T-cell (primary cell): ENCODE measurements around the gene TMEM125. TPM values are rescaled to one million over a fixed set of nuclear protein-coding genes. Genes with fewer than 3 reads are reported as not detected.
A peak's percentile ranks its signal among the peaks of the same experiment; 100 is the strongest.

Source experiments
- ATAC-seq, 4 experiments: fragments of 200-7000 bp in 3 of 4; fragments of 150-1000 bp in 1 of 4; cut with Tn5 transposase; replicated peaks in 1 of 4; 1 replicate in 3 of 4; 2 replicates in 1 of 4; pipeline ENCODE4 v1.10.0; 2021; ENCODE audit warnings: moderate library complexity in 3 of 4, mild to moderate bottlenecking in 2 of 4, moderate number of reproducible peaks in 1 of 4
- CTCF ChIA-PET, 2 donors: fragments of 300-600 bp; sonication (Branson Sonifier 250); formaldehyde crosslinking; loops; one replicate each; lab custom pipeline; 2022; ENCODE audit warnings: antibody characterized with exemption in 2 of 2; lab: Charles Lee
- POLR2A ChIA-PET, 2 donors: fragments of 300-600 bp; sonication (Branson Sonifier 250); formaldehyde crosslinking; loops; one replicate each; lab custom pipeline; 2022; ENCODE audit warnings: antibody characterized with exemption in 2 of 2; lab: Charles Lee
- DNase-seq, 35 experiments: peaks; one replicate each; pipeline versions ENCODE4 v3.0.0 to v3.0.0-alpha.2; 2013 to 2023
- H3K27ac ChIP-seq: one replicate; pipeline ENCODE4 v1.5.1; 2013; ENCODE audit warnings: low read length
- H3K27me3 ChIP-seq, 2 experiments: replicated peaks in 1 of 2; 1 replicate in 1 of 2; 2 replicates in 1 of 2; pipeline versions ENCODE4 v1.6.1 to v1.7.0; 2013; ENCODE audit warnings: low read length in 1 of 2, mixed read lengths in 1 of 2; ENCODE audit not compliant: control insufficient read depth in 2 of 2, insufficient read depth in 2 of 2; ENCODE audit errors: extremely low read depth in 1 of 2
- H3K36me3 ChIP-seq, 2 donors: 1 replicate in 1 of 2; 2 replicates in 1 of 2; pipeline versions ENCODE4 v1.6.1 to v1.7.0; 2013; ENCODE audit warnings: low read length in 1 of 2; ENCODE audit not compliant: control insufficient read depth in 2 of 2, insufficient read depth in 1 of 2; ENCODE audit errors: extremely low read depth in 1 of 2
- H3K4me1 ChIP-seq, 2 experiments: 1 replicate in 1 of 2; 2 replicates in 1 of 2; pipeline versions ENCODE4 v1.6.1 to v1.7.0; 2013; ENCODE audit warnings: low read length in 2 of 2, mixed read lengths in 1 of 2; ENCODE audit not compliant: insufficient read depth in 2 of 2, control insufficient read depth in 1 of 2; ENCODE audit errors: extremely low read depth in 1 of 2
- H3K4me3 ChIP-seq, 2 donors: 1 replicate in 1 of 2; 2 replicates in 1 of 2; pipeline versions ENCODE4 v1.5.1 to v1.7.0; 2013; ENCODE audit warnings: mild to moderate bottlenecking in 2 of 2, low read length in 1 of 2, moderate library complexity in 1 of 2; ENCODE audit not compliant: control insufficient read depth in 1 of 2; ENCODE audit errors: extremely low read depth in 1 of 2
- H3K9me3 ChIP-seq: 2 replicates; pipeline ENCODE4 v1.7.0; 2013
- H3K27ac Mint-ChIP-seq, 2 donors: one replicate each; pipeline ENCODE4 v1.8.0; 2020 to 2021; ENCODE audit warnings: mild to moderate bottlenecking in 2 of 2, mixed read lengths in 2 of 2
- H3K27me3 Mint-ChIP-seq, 2 donors: one replicate each; pipeline ENCODE4 v1.8.0; 2021 to 2022; ENCODE audit warnings: mixed read lengths in 2 of 2
- H3K36me3 Mint-ChIP-seq: one replicate; pipeline ENCODE4 v1.8.0; 2021; ENCODE audit warnings: mixed read lengths
- H3K4me1 Mint-ChIP-seq, 3 donors: one replicate each; pipeline ENCODE4 v1.8.0; 2020 to 2022; ENCODE audit warnings: mixed read lengths in 3 of 3, mild to moderate bottlenecking in 1 of 3
- H3K4me3 Mint-ChIP-seq, 3 donors: one replicate each; pipeline ENCODE4 v1.8.0; 2020 to 2022; ENCODE audit warnings: mild to moderate bottlenecking in 3 of 3, mixed read lengths in 3 of 3, moderate library complexity in 3 of 3
- H3K9me3 Mint-ChIP-seq, 3 donors: one replicate each; pipeline ENCODE4 v1.8.0; 2020 to 2022; ENCODE audit warnings: mixed read lengths in 3 of 3
- WGBS: methylation state at CpG from one replicate; pipeline ENCODE4 v1.1.5; 2013; ENCODE audit warnings: missing lambda C conversion rate; ENCODE audit not compliant: insufficient coverage; 5-methylcytosine and 5-hydroxymethylcytosine counted together
- total RNA-seq, 35 experiments: library from RNA in 6 of 35; stranded (reverse) in 6 of 35; fragments of 120-200 nt in 1 of 35; gene quantifications; one replicate each; pipeline versions ENCODE4 v1.2.1 to v1.2.4 and lab custom pipeline; 2013 to 2026

Gene TMEM125
- total RNA-seq, 5 donors from 2014 or later (not counting 1 experiment from before 2014, with no cell fraction given) = 0.20 to 0.46 (median 0.35) TPM; not detected in 2

GRCh38 chr1:43227143-43227764 lies 42.5 kb upstream of the TMEM125 start:
- peaks cover 0 to 6% (median 0%) of the 10 kb centered on the region in 3 donors for H3K4me1 Mint-ChIP-seq
- no peak overlapping the region for H3K27ac Mint-ChIP-seq
- no peak overlapping the region for H3K27ac ChIP-seq
- ChIA-PET POLR2A (interaction anchor here in 1 of 2 donors (0.7 kb wide), 1 partner anchor 187 kb away, joined by 3 read pairs; no protein-coding TSS in a partner anchor), CTCF (interaction anchor here (0.5 to 1.7 kb wide), 14 partner anchors 17 to 1501 kb away, joined by 3 to 86 read pairs (median 3); partner anchors contain the start of genes CDC20 (in 1 of the 2) and KDM4A (in 1 of the 2))
- no peaks in the 10 kb centered on the region for H3K36me3 ChIP-seq
- H3K4me3 ChIP-seq = no peak overlapping the region
- peak; percentile 41 to 89 (median 77) for DNase-seq
- H3K9me3 ChIP-seq = no peaks in the 10 kb centered on the region
- peak; percentile 78 to 92 (median 84) for ATAC-seq
- no peak overlapping the region for H3K4me3 Mint-ChIP-seq
- no peaks in the 10 kb centered on the region for H3K36me3 Mint-ChIP-seq
- WGBS = 6% methylated on average over 9 of the region's 10 CpGs
- H3K27me3 ChIP-seq = peaks cover 0 to 19% of the 10 kb centered on the region in 2 experiments
- no peaks in the 10 kb centered on the region for H3K9me3 Mint-ChIP-seq
- H3K4me1 ChIP-seq = peaks cover 0 to 3% of the 10 kb centered on the region in 2 experiments
- peaks cover 0 to 5% of the 10 kb centered on the region in 2 donors for H3K27me3 Mint-ChIP-seq

- no peak overlapping the region for H3K27ac Mint-ChIP-seq
- H3K36me3 ChIP-seq = no peaks in the 10 kb centered on the region
- peaks cover 0 to 7% of the 10 kb centered on the region in 2 donors for H3K27me3 Mint-ChIP-seq
- ChIA-PET POLR2A (no interaction called here), CTCF (interaction anchor here in 1 of 2 donors (1.8 to 1.9 kb wide), 2 partner anchors 184 kb away, joined by 5 to 9 read pairs; no protein-coding TSS in a partner anchor)
- no peak overlapping the region for H3K4me3 ChIP-seq
- peaks cover 0 to 3% of the 10 kb centered on the region in 2 experiments for H3K4me1 ChIP-seq
- H3K4me3 Mint-ChIP-seq = no peak overlapping the region
- H3K36me3 Mint-ChIP-seq = no peaks in the 10 kb centered on the region
- H3K27me3 ChIP-seq = peaks cover 0 to 23% of the 10 kb centered on the region in 2 experiments
- ATAC-seq (no peak), DNase-seq (no peak)
- H3K4me1 Mint-ChIP-seq = peaks cover 0 to 6% (median 0%) of the 10 kb centered on the region in 3 donors
- WGBS = 82% methylated on average over 6 of the region's 6 CpGs
- H3K9me3 Mint-ChIP-seq = no peaks in the 10 kb centered on the region
- no peaks in the 10 kb centered on the region for H3K9me3 ChIP-seq
- no peak overlapping the region for H3K27ac ChIP-seq
These were observed 39.7 kb upstream of the TMEM125 start for GRCh38 chr1:43229826-43230780.

GRCh38 chr1:43232074-43232473 lies 37.7 kb upstream of the TMEM125 start:
- no CpG with 5 or more reads among the region's 4 CpGs for whole genome bisulfite sequencing
- Histone ChIP-seq H3K36me3 (no peaks in the 10 kb centered on the region), H3K4me1 (peaks cover 0 to 2% of the 10 kb centered on the region in 2 experiments), H3K4me3 (no peak overlapping the region), H3K27me3 (peaks cover 0 to 24% of the 10 kb centered on the region in 2 experiments), H3K9me3 (no peaks in the 10 kb centered on the region), H3K27ac (no peak overlapping the region)
- CTCF ChIA-PET = interaction anchor here in 1 of 2 donors (1.9 kb wide), 1 partner anchor 182 kb away, joined by 5 read pairs; no protein-coding TSS in a partner anchor
- no peak overlapping the region for H3K4me3 Mint-ChIP-seq
- H3K36me3 Mint-ChIP-seq = no peaks in the 10 kb centered on the region
- H3K4me1 Mint-ChIP-seq = peaks cover 0 to 5% (median 0%) of the 10 kb centered on the region in 3 donors
- H3K27me3 Mint-ChIP-seq = peaks cover 0 to 8% of the 10 kb centered on the region in 2 donors
- no peak overlapping the region for H3K27ac Mint-ChIP-seq
- POLR2A ChIA-PET = no interaction called here
- DNase-seq = no peak
- no peak for ATAC-seq
- no peaks in the 10 kb centered on the region for H3K9me3 Mint-ChIP-seq

GRCh38 chr1:43232482-43232881 lies 37.3 kb upstream of the TMEM125 start:
- no peak overlapping the region for H3K27ac ChIP-seq
- no peaks in the 10 kb centered on the region for H3K4me1 ChIP-seq
- H3K4me3 ChIP-seq = no peak overlapping the region
- Mint-ChIP-seq H3K9me3 (no peaks in the 10 kb centered on the region), H3K27ac (no peak overlapping the region), H3K27me3 (peaks cover 0 to 7% of the 10 kb centered on the region in 2 donors), H3K36me3 (no peaks in the 10 kb centered on the region), H3K4me3 (no peak overlapping the region), H3K4me1 (peaks cover 0 to under 1% (median 0%) of the 10 kb centered on the region in 3 donors)
- ChIA-PET POLR2A (no interaction called here), CTCF (interaction anchor here in 1 of 2 donors (1.5 kb wide), 1 partner anchor 182 kb away, joined by 3 read pairs; no protein-coding TSS in a partner anchor)
- H3K36me3 ChIP-seq = no peaks in the 10 kb centered on the region
- H3K27me3 ChIP-seq = peaks cover 0 to 22% of the 10 kb centered on the region in 2 experiments
- DNase-seq (no peak), ATAC-seq (no peak)
- 92% methylated on average over 2 of the region's 4 CpGs for WGBS
- H3K9me3 ChIP-seq = no peaks in the 10 kb centered on the region

DNA sequence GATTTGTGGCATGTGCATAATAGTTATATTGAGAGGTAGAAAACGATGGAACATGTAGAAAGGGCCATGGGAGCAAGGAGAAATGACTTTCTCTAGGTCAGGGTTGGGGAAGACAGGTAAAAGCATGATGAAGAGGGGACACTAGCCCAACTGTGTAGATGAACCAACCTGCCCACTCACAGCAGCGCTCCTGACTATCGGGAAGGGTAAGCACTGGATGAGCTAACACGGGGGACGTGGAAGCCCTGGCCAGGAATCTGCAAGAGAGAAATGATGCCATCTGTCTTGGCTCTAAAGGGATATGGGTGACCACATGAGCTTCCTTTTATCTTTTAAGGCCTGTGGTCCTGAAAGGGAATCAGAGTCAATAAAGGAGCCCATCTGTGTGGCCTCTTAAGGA lies 36.2 kb upstream of the TMEM125 start:
- no peak for ATAC-seq
- H3K4me3 ChIP-seq = no peak overlapping the region
- DNase-seq = no peak
- Mint-ChIP-seq H3K36me3 (no peaks in the 10 kb centered on the region), H3K27me3 (peaks cover 0 to 7% of the 10 kb centered on the region in 2 donors), H3K9me3 (no peaks in the 10 kb centered on the region), H3K4me1 (no peaks in the 10 kb centered on the region), H3K27ac (no peak overlapping the region), H3K4me3 (no peak overlapping the region)
- CTCF ChIA-PET = interaction anchor here in 1 of 2 donors (1.5 kb wide), 1 partner anchor 181 kb away, joined by 3 read pairs; no protein-coding TSS in a partner anchor
- no peaks in the 10 kb centered on the region for H3K9me3 ChIP-seq
- H3K27me3 ChIP-seq = peaks cover 0 to 13% of the 10 kb centered on the region in 2 experiments
- H3K36me3 ChIP-seq = no peaks in the 10 kb centered on the region
- WGBS = 100% methylated on average over 2 of the region's 5 CpGs
- no peaks in the 10 kb centered on the region for H3K4me1 ChIP-seq
- H3K27ac ChIP-seq = no peak overlapping the region
- POLR2A ChIA-PET = interaction anchor here in 1 of 2 donors (0.5 kb wide), 1 partner anchor 228 kb away, joined by 4 read pairs; no protein-coding TSS in a partner anchor

- Mint-ChIP-seq H3K9me3 (no peaks in the 10 kb centered on the region), H3K4me1 (peaks cover 0 to 4% (median 0%) of the 10 kb centered on the region in 3 donors), H3K27ac (no peak overlapping the region), H3K36me3 (no peaks in the 10 kb centered on the region), H3K27me3 (peaks cover 0 to 7% of the 10 kb centered on the region in 2 donors), H3K4me3 (no peak overlapping the region)
- WGBS = 94% methylated on average over 16 of the region's 17 CpGs
- Histone ChIP-seq H3K4me1 (no peaks in the 10 kb centered on the region), H3K36me3 (no peaks in the 10 kb centered on the region), H3K4me3 (no peak overlapping the region), H3K27ac (no peak overlapping the region), H3K9me3 (no peaks in the 10 kb centered on the region), H3K27me3 (peaks cover 0 to 13% of the 10 kb centered on the region in 2 experiments)
- POLR2A ChIA-PET = no interaction called here
- ATAC-seq = no peak
- CTCF ChIA-PET = no interaction called here
- DNase-seq = no peak
These were observed 35.5 kb upstream of the TMEM125 start for GRCh38 chr1:43234267-43234666.
